ENCODE results near the gene NFILZ.
"Not testable (repeated sequence)": the region's sequence is repeated elsewhere in the genome, so short reads cannot be mapped to it uniquely, and the experiment has no call there.

Gene NFILZ

DNA sequence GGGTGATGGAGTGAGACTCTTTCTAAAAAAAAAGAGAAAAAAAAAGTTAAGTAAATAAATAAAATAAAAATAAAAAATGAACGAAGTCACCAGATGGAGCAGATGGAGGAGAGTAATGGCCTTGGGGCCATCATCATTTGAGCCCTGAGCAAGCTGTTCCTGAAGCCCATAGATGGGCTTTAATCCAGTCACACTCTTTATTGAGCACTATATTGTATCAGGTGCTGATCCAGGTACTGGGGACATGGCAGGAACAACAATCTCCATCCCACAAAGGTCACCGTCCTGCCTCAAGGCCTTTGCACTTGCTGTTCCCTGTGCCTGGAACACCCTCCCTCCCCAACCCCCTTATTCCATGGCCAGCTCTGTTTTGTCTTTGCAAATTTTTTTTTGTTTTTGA, 16.0 kb upstream of the NFILZ start:
- DNase-seq (ENCODE audit: low read depth) = no peak
- no peak overlapping the region for H3K4me3 ChIP-seq (ENCODE audit: low read depth, low read length)
- TF ChIP-seq MYC (IDR thresholded peaks at IDR 0.05; ENCODE audit: low read depth, low read length) (no peak), CTCF (IDR thresholded peaks at IDR 0.05; ENCODE audit: low read depth, low read length) (no peak), MAX (IDR thresholded peaks at IDR 0.05; ENCODE audit: low read depth, low read length) (no peak), POLR2A (IDR thresholded peaks at IDR 0.05; ENCODE audit: extremely low read depth, insufficient read length) (no peak)

DNA sequence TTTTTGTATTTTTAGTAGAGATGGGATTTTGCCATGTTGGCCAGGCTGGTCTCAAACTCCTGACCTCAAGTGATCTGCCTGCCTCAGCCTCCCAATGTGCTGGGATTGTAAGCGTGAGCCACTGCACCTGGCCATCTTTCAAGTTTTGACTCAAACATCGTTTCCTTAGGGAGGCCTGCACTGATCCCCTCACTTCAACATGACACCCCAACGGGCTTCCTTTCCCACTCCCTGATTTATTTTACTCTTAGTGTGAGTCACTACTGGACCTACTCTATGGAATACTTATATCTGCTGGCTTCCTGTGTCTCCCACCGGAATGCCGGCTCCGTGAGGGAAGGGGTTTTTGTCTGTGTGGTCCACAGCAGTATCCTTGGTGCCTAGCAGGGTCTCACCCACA, 15.4 kb upstream of the NFILZ start:
- TF ChIP-seq MYC (IDR thresholded peaks at IDR 0.05; ENCODE audit: low read depth, low read length) (no peak), POLR2A (IDR thresholded peaks at IDR 0.05; ENCODE audit: extremely low read depth, insufficient read length) (no peak), MAX (IDR thresholded peaks at IDR 0.05; ENCODE audit: low read depth, low read length) (no peak), CTCF (IDR thresholded peaks at IDR 0.05; ENCODE audit: low read depth, low read length) (no peak)
- H3K4me3 ChIP-seq (ENCODE audit: low read depth, low read length) = no peak overlapping the region
- no peak for DNase-seq (ENCODE audit: low read depth)

GRCh38 chr19:8615813-8616596, 14.4 kb upstream of the NFILZ start:
- no peak overlapping the region for H3K4me3 ChIP-seq (ENCODE audit: low read depth, low read length)
- TF ChIP-seq CTCF (IDR thresholded peaks at IDR 0.05; ENCODE audit: low read depth, low read length) (peak; percentile 100), MAX (IDR thresholded peaks at IDR 0.05; ENCODE audit: low read depth, low read length) (no peak), POLR2A (IDR thresholded peaks at IDR 0.05; ENCODE audit: extremely low read depth, insufficient read length) (no peak), MYC (IDR thresholded peaks at IDR 0.05; ENCODE audit: low read depth, low read length) (0 out of 2 replicates have a peak, but pooled peaks have one; percentile 5)
- DNase-seq (ENCODE audit: low read depth) = peak; percentile 90

DNA sequence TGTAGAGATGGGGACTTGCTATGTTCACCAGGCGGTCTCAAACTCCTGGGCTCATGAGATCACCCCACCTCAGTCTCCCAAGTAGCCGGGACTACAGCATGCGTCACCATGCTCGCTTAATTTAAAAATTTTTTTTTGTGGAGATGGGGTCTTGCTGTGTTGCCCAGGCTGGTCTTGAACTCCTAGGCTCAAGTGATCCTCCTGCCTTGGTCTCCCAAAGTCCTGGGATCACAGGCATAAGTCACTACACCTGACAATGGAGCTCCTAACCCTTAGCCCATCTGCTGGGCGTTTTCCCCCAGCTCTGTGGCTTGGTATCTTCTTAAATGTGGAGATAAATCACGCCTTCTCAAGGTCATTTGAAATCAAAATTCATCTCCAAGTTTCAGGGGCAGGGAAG, 13.6 kb upstream of the NFILZ start:
- DNase-seq (ENCODE audit: low read depth) = no peak
- TF ChIP-seq CTCF (IDR thresholded peaks at IDR 0.05; ENCODE audit: low read depth, low read length) (no peak), POLR2A (IDR thresholded peaks at IDR 0.05; ENCODE audit: extremely low read depth, insufficient read length) (no peak), MYC (IDR thresholded peaks at IDR 0.05; ENCODE audit: low read depth, low read length) (no peak), MAX (IDR thresholded peaks at IDR 0.05; ENCODE audit: low read depth, low read length) (no peak)
- H3K4me3 ChIP-seq (ENCODE audit: low read depth, low read length) = no peak overlapping the region

DNA sequence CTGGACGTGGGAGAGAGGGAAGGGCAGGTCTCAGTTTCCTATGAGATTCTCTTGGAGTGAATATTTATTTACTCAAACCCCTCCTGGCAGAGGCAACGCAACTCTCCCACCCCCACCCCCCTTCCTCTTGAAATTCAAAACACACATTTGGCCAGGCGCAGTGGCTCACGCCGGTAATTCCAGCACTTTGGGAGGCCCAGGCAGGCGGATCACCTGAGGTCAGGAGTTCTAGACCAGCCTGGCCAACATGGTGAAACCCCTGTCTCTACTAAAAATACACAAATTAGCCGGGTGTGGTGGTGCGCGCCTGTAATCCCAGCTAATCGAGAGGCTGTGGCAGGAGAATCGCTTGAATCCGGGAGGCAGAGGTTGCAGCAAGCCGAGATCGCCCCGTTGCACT, 13.1 kb upstream of the NFILZ start:
- H3K4me3 ChIP-seq (ENCODE audit: low read depth, low read length); DNase-seq (ENCODE audit: low read depth): not testable (repeated sequence)

DNA sequence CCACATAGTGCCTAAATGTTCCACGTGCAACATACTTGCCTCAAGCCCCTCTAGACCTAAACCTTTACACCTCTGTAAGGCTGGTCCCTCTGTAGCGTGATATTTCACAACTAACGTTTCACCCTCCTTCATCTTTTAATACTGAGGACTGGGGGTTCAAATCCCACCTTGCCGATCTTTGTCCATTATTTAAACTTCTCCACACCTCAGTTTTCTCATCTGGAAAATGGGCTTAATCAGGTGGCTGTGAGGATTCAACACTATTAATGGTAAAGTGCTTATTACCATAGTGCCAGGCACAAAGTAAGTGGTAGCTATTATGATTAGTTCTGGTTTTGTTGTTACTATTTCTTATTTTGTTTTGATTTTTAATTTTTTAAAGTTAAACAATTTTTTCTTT, 12.4 kb upstream of the NFILZ start:
- H3K4me3 ChIP-seq (ENCODE audit: low read depth, low read length) = no peak overlapping the region
- TF ChIP-seq CTCF (IDR thresholded peaks at IDR 0.05; ENCODE audit: low read depth, low read length) (no peak), MYC (IDR thresholded peaks at IDR 0.05; ENCODE audit: low read depth, low read length) (no peak), POLR2A (IDR thresholded peaks at IDR 0.05; ENCODE audit: extremely low read depth, insufficient read length) (no peak), MAX (IDR thresholded peaks at IDR 0.05; ENCODE audit: low read depth, low read length) (no peak)
- no peak for DNase-seq (ENCODE audit: low read depth)
